ENCODE data around the gene ELP2.

ELP2 gene

GRCh38 chr18:36157441-36157840 is 27.7 kb downstream of the ELP2 start:
- no peak for TF ChIP-seq TOX (CRISPR knock-in tag; IDR thresholded peaks at IDR 0.05; ENCODE audit: borderline replicate concordance)
- TF ChIP-seq ZFP30 (CRISPR knock-in tag; IDR thresholded peaks at IDR 0.05): no peak
- TF ChIP-seq PPARA (CRISPR knock-in tag; IDR thresholded peaks at IDR 0.05; ENCODE audit: borderline replicate concordance): no peak
- TF ChIP-seq TCF4 (CRISPR knock-in tag; IDR thresholded peaks at IDR 0.05; ENCODE audit: borderline replicate concordance): no peak
- no peak for TF ChIP-seq BACH2 (CRISPR knock-in tag; IDR thresholded peaks at IDR 0.05; ENCODE audit: borderline replicate concordance)
- TF ChIP-seq OSR1 (CRISPR knock-in tag; IDR thresholded peaks at IDR 0.05): no peak
- no peak for TF ChIP-seq ISL1 (CRISPR knock-in tag; IDR thresholded peaks at IDR 0.05)
- no peak for TF ChIP-seq ZC3H10 (CRISPR knock-in tag; IDR thresholded peaks at IDR 0.05)
- peak; percentile 32 for ATAC-seq

- TF ChIP-seq OSR1 (CRISPR knock-in tag; IDR thresholded peaks at IDR 0.05): no peak
- TF ChIP-seq, protein P1, sequence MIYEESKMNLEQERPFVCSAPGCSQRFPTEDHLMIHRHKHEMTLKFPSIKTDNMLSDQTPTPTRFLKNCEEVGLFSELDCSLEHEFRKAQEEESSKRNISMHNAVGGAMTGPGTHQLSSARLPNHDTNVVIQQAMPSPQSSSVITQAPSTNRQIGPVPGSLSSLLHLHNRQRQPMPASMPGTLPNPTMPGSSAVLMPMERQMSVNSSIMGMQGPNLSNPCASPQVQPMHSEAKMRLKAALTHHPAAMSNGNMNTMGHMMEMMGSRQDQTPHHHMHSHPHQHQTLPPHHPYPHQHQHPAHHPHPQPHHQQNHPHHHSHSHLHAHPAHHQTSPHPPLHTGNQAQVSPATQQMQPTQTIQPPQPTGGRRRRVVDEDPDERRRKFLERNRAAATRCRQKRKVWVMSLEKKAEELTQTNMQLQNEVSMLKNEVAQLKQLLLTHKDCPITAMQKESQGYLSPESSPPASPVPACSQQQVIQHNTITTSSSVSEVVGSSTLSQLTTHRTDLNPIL (CRISPR knock-in tag; IDR thresholded peaks at IDR 0.05; ENCODE audit: low read depth): no peak
- TF ChIP-seq CSDC2 (CRISPR knock-in tag; IDR thresholded peaks at IDR 0.05): no peak
- no peak for TF ChIP-seq PATZ1 (CRISPR knock-in tag; IDR thresholded peaks at IDR 0.05; ENCODE audit: borderline replicate concordance)
- TF ChIP-seq ZNF70 (CRISPR knock-in tag; IDR thresholded peaks at IDR 0.05): no peak
- TF ChIP-seq TCF4 (CRISPR knock-in tag; IDR thresholded peaks at IDR 0.05; ENCODE audit: borderline replicate concordance): no peak
- TF ChIP-seq ZFP30 (CRISPR knock-in tag; IDR thresholded peaks at IDR 0.05): no peak
- TF ChIP-seq, protein P2, sequence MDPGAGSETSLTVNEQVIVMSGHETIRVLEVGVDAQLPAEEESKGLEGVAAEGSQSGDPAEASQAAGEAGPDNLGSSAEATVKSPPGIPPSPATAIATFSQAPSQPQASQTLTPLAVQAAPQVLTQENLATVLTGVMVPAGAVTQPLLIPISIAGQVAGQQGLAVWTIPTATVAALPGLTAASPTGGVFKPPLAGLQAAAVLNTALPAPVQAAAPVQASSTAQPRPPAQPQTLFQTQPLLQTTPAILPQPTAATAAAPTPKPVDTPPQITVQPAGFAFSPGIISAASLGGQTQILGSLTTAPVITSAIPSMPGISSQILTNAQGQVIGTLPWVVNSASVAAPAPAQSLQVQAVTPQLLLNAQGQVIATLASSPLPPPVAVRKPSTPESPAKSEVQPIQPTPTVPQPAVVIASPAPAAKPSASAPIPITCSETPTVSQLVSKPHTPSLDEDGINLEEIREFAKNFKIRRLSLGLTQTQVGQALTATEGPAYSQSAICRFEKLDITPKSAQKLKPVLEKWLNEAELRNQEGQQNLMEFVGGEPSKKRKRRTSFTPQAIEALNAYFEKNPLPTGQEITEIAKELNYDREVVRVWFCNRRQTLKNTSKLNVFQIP (CRISPR knock-in tag; IDR thresholded peaks at IDR 0.05; ENCODE audit: borderline replicate concordance, low read depth): no peak
- no peak for TF ChIP-seq RARB (CRISPR knock-in tag; IDR thresholded peaks at IDR 0.05)
- no peak for TF ChIP-seq ISL1 (CRISPR knock-in tag; IDR thresholded peaks at IDR 0.05)
- no peak for TF ChIP-seq TOX (CRISPR knock-in tag; IDR thresholded peaks at IDR 0.05; ENCODE audit: borderline replicate concordance)
- no peak for TF ChIP-seq ZNF8 (CRISPR knock-in tag; IDR thresholded peaks at IDR 0.05)
- no peak for TF ChIP-seq GLIS3 (CRISPR knock-in tag; IDR thresholded peaks at IDR 0.05)
- TF ChIP-seq, protein P3, sequence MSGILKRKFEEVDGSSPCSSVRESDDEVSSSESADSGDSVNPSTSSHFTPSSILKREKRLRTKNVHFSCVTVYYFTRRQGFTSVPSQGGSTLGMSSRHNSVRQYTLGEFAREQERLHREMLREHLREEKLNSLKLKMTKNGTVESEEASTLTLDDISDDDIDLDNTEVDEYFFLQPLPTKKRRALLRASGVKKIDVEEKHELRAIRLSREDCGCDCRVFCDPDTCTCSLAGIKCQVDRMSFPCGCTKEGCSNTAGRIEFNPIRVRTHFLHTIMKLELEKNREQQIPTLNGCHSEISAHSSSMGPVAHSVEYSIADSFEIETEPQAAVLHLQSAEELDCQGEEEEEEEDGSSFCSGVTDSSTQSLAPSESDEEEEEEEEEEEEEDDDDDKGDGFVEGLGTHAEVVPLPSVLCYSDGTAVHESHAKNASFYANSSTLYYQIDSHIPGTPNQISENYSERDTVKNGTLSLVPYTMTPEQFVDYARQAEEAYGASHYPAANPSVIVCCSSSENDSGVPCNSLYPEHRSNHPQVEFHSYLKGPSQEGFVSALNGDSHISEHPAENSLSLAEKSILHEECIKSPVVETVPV (CRISPR knock-in tag; IDR thresholded peaks at IDR 0.05): no peak
- no peak for TF ChIP-seq ZC3H10 (CRISPR knock-in tag; IDR thresholded peaks at IDR 0.05)
- TF ChIP-seq, protein P4, sequence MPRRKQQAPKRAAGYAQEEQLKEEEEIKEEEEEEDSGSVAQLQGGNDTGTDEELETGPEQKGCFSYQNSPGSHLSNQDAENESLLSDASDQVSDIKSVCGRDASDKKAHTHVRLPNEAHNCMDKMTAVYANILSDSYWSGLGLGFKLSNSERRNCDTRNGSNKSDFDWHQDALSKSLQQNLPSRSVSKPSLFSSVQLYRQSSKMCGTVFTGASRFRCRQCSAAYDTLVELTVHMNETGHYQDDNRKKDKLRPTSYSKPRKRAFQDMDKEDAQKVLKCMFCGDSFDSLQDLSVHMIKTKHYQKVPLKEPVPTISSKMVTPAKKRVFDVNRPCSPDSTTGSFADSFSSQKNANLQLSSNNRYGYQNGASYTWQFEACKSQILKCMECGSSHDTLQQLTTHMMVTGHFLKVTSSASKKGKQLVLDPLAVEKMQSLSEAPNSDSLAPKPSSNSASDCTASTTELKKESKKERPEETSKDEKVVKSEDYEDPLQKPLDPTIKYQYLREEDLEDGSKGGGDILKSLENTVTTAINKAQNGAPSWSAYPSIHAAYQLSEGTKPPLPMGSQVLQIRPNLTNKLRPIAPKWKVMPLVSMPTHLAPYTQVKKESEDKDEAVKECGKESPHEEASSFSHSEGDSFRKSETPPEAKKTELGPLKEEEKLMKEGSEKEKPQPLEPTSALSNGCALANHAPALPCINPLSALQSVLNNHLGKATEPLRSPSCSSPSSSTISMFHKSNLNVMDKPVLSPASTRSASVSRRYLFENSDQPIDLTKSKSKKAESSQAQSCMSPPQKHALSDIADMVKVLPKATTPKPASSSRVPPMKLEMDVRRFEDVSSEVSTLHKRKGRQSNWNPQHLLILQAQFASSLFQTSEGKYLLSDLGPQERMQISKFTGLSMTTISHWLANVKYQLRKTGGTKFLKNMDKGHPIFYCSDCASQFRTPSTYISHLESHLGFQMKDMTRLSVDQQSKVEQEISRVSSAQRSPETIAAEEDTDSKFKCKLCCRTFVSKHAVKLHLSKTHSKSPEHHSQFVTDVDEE (CRISPR knock-in tag; IDR thresholded peaks at IDR 0.05): no peak
- no peak for TF ChIP-seq ESRRG (CRISPR knock-in tag; IDR thresholded peaks at IDR 0.05)
- peak; percentile 89 for ATAC-seq
Observed at GRCh38 chr18:36158266-36158867, 28.7 kb downstream of the ELP2 start.

DNA sequence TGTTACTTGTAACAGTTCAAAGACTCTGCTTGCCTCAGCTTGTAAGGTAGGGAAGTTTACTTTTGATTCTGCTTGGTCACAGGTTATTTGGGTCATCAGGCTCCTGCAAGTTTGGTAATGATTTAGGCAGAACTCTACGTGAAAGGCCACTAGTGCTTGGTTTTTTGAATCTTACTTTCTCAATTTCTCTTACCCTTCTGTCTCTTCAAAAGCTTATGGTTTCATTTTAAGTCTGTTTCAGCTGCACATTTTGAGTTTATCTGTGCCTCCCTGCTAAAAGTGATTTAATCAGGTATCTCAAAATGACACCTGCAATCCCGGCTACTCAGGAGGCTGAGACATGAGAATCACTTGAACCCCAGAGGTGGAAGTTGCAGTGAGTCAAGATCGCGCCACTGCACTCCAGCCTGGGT is 31.3 kb downstream of the ELP2 start:
- TF ChIP-seq PATZ1 (CRISPR knock-in tag; IDR thresholded peaks at IDR 0.05; ENCODE audit: borderline replicate concordance) (no peak), PPARA (CRISPR knock-in tag; IDR thresholded peaks at IDR 0.05; ENCODE audit: borderline replicate concordance) (no peak), CSDC2 (CRISPR knock-in tag; IDR thresholded peaks at IDR 0.05) (no peak), TCF4 (CRISPR knock-in tag; IDR thresholded peaks at IDR 0.05; ENCODE audit: borderline replicate concordance) (no peak)
- TF ChIP-seq, protein P2 (CRISPR knock-in tag; IDR thresholded peaks at IDR 0.05; ENCODE audit: borderline replicate concordance, low read depth): no peak
- TF ChIP-seq, protein P3 (CRISPR knock-in tag; IDR thresholded peaks at IDR 0.05): no peak
- ATAC-seq: no peak
